GM23338 (cell line): ENCODE data around the gene GPR108. TPM values are rescaled to one million over a fixed set of nuclear protein-coding genes. Genes with fewer than 3 reads are reported as not detected.

ENCODE experiments used
- ATAC-seq: fragments of 200-7000 bp; cut with Tn5 transposase; 3 replicates; pipeline ENCODE4 v1.9.1; 2020
- DNase-seq: peaks from one replicate; pipeline ENCODE4 v3.0.0-alpha.2; 2015; ENCODE audit warnings: low spot score
- H2AFZ ChIP-seq: fragments of 200-600 bp; sonication (generic); 2 replicates; pipeline ENCODE4 v1.8.0; 2016; ENCODE audit warnings: antibody characterized with exemption, mild to moderate bottlenecking, moderate library complexity
- H3F3A ChIP-seq: fragments of 200-600 bp; sonication (generic); replicated peaks from 2 replicates; pipeline ENCODE4 v1.8.0; 2017; ENCODE audit warnings: antibody characterized with exemption, mixed run types, low read depth
- H3K27ac ChIP-seq: fragments of 200-600 bp; sonication (generic); 2 replicates; pipeline ENCODE4 v1.6.1; 2016; ENCODE audit warnings: low read depth
- H3K27me3 ChIP-seq: fragments of 200-600 bp; sonication (generic); 2 replicates; pipeline ENCODE4 v1.8.0; 2016; ENCODE audit warnings: mild to moderate bottlenecking, mixed run types, moderate library complexity; ENCODE audit not compliant: insufficient read depth
- H3K36me3 ChIP-seq: fragments of 200-600 bp; sonication (generic); 2 replicates; pipeline ENCODE4 v1.8.0; 2016; ENCODE audit warnings: mild to moderate bottlenecking; ENCODE audit not compliant: insufficient read depth
- H3K4me1 ChIP-seq: fragments of 200-600 bp; sonication (generic); 2 replicates; pipeline ENCODE4 v1.8.0; 2016; ENCODE audit warnings: mild to moderate bottlenecking, moderate library complexity; ENCODE audit not compliant: insufficient read depth
- H3K4me2 ChIP-seq: fragments of 200-600 bp; sonication (generic); 2 replicates; pipeline ENCODE4 v1.7.1; 2017; ENCODE audit warnings: mixed run types
- H3K4me3 ChIP-seq: fragments of 200-600 bp; sonication (generic); 2 replicates; pipeline ENCODE4 v1.6.1; 2016; ENCODE audit warnings: mixed run types
- H3K79me2 ChIP-seq: fragments of 200-600 bp; sonication (generic); replicated peaks from 2 replicates; pipeline ENCODE4 v1.8.0; 2017; ENCODE audit warnings: mild to moderate bottlenecking; ENCODE audit not compliant: insufficient read depth
- H3K9me2 ChIP-seq: fragments of 200-600 bp; sonication (generic); 2 replicates; pipeline ENCODE4 v1.8.0; 2017; ENCODE audit not compliant: insufficient read depth
- H4K20me1 ChIP-seq: fragments of 200-600 bp; sonication (generic); replicated peaks from 2 replicates; pipeline ENCODE4 v1.8.0; 2017; ENCODE audit warnings: mild to moderate bottlenecking; ENCODE audit not compliant: insufficient read depth
- H3K27ac Mint-ChIP-seq: 2 replicates; pipeline ENCODE4 v1.8.0; 2020; ENCODE audit warnings: inconsistent platforms, mild to moderate bottlenecking, moderate library complexity, mixed read lengths
- H3K27me3 Mint-ChIP-seq: 3 replicates; pipeline ENCODE4 v1.8.0; 2022; ENCODE audit warnings: low read depth, mild to moderate bottlenecking, moderate library complexity, mixed read lengths, inconsistent platforms; ENCODE audit not compliant: insufficient read depth, poor library complexity
- H3K36me3 Mint-ChIP-seq: 3 replicates; pipeline ENCODE4 v1.8.0; 2021; ENCODE audit warnings: low read depth, mild to moderate bottlenecking, inconsistent platforms, moderate library complexity, mixed read lengths
- H3K4me1 Mint-ChIP-seq: 3 replicates; pipeline ENCODE4 v1.8.0; 2020; ENCODE audit warnings: mild to moderate bottlenecking, inconsistent platforms, mixed read lengths
- H3K4me3 Mint-ChIP-seq: 3 replicates; pipeline ENCODE4 v1.8.0; 2021; ENCODE audit warnings: moderate library complexity, mild to moderate bottlenecking, inconsistent platforms, mixed read lengths
- H3K9me3 Mint-ChIP-seq: 3 replicates; pipeline ENCODE4 v1.8.0; 2020; ENCODE audit warnings: moderate library complexity, mild to moderate bottlenecking, inconsistent platforms, mixed read lengths
- CTCF ChIP-seq, 2 experiments: fragments of 200-600 bp in 1 of 2; sonication (generic) in 1 of 2; conservative IDR thresholded peaks; 2 replicates each; pipeline versions ENCODE4 v1.5.1 to v1.6.1; 2016 to 2017; ENCODE audit warnings: antibody characterized with exemption in 2 of 2, low read depth in 2 of 2, mild to moderate bottlenecking in 2 of 2, moderate library complexity in 1 of 2
- ETS1 ChIP-seq: IDR thresholded peaks from 2 replicates; pipeline ENCODE4 v1.6.1; 2016; ENCODE audit warnings: antibody characterized with exemption
- EZH2 ChIP-seq: fragments of 200-600 bp; sonication (generic); IDR thresholded peaks from one replicate; pipeline ENCODE4 v1.8.0; 2017; ENCODE audit warnings: antibody characterized with exemption, mild to moderate bottlenecking, low read depth; ENCODE audit not compliant: unreplicated experiment
- JUNB ChIP-seq: IDR thresholded peaks from one replicate; pipeline ENCODE4 v1.6.1; 2016; ENCODE audit warnings: antibody characterized with exemption; ENCODE audit not compliant: unreplicated experiment
- NANOG ChIP-seq: IDR thresholded peaks from 2 replicates; pipeline ENCODE4 v1.6.1; 2016; ENCODE audit warnings: antibody characterized with exemption, borderline replicate concordance
- POLR2AphosphoS5 ChIP-seq: IDR thresholded peaks from 2 replicates; pipeline ENCODE4 v1.6.1; 2016; ENCODE audit warnings: antibody characterized with exemption, low read depth
- STAT1 ChIP-seq: IDR thresholded peaks from one replicate; pipeline ENCODE4 v1.6.1; 2016; ENCODE audit warnings: antibody characterized with exemption; ENCODE audit not compliant: unreplicated experiment
- ZNF114 ChIP-seq: fragments of 250-450 bp; sonication (Bioruptor Pico); IDR thresholded peaks from 2 replicates; pipeline ENCODE4 v1.5.0; 2020; ENCODE audit warnings: mild to moderate bottlenecking, moderate library complexity
- ZNF331 ChIP-seq: fragments of 250-450 bp; sonication (Bioruptor Pico); IDR thresholded peaks from 2 replicates; pipeline ENCODE4 v1.5.0; 2020; ENCODE audit warnings: low read depth, mild to moderate bottlenecking, moderate library complexity
- ZNF462 ChIP-seq: fragments of 250-450 bp; sonication (Bioruptor Pico); IDR thresholded peaks from 2 replicates; pipeline ENCODE4 v1.5.0; 2020; ENCODE audit warnings: mild to moderate bottlenecking, moderate library complexity
- polyA plus RNA-seq: library from polyadenylated mRNA; unstranded; fragments of >200 nt; fragmentation: Nextera tagmentation; extraction: Ambion mirVana; gene quantifications from 2 replicates; pipeline ENCODE4 v1.2.1, GENCODE V29; 2016
- total RNA-seq: library from RNA; depleted of rRNA; stranded (reverse); fragments of >200 nt; shearing (Covaris generic); gene quantifications from 2 replicates; pipeline ENCODE4 v1.2.3, GENCODE V29; 2014

Gene GPR108
- total and polyA plus RNA-seq, 2 experiments from 2014 or later = 44.8 to 57.9 TPM

- H3K9me2 ChIP-seq = no peaks in the 10 kb centered on the region
- Mint-ChIP-seq H3K27me3 (peaks cover 8% of the 10 kb centered on the region), H3K4me3 (no peak overlapping the region), H3K4me1 (no peaks in the 10 kb centered on the region), H3K27ac (no peak overlapping the region), H3K36me3 (peaks cover 33% of the 10 kb centered on the region), H3K9me3 (peaks cover 94% of the 10 kb centered on the region)
- no peak overlapping the region for H3K4me3 ChIP-seq
- H3K4me2 ChIP-seq = no peak overlapping the region
- ATAC-seq (no peak), DNase-seq (no peak)
- peaks cover 21% of the 10 kb centered on the region for H3K27me3 ChIP-seq
- no peak overlapping the region for H2AFZ ChIP-seq
- TF ChIP-seq ETS1 = no peak
- no peak for TF ChIP-seq EZH2
- TF ChIP-seq JUNB = no peak
- no peaks in the 10 kb centered on the region for H3K36me3 ChIP-seq
- no peak overlapping the region for H3K27ac ChIP-seq
- H3K79me2 ChIP-seq = no peaks in the 10 kb centered on the region
- 0 out of 2 replicates have a peak, but pooled peaks cover 2% of the 10 kb centered on the region for H3K4me1 ChIP-seq
- no peaks in the 10 kb centered on the region for H4K20me1 ChIP-seq
- H3F3A ChIP-seq = no peaks in the 10 kb centered on the region
Observed at GRCh38 chr19:6707011-6707657, 30.2 kb downstream of the GPR108 start.

GRCh38 chr19:6706633-6706958 is 30.8 kb downstream of the GPR108 start:
- peaks cover 36% of the 10 kb centered on the region for H3K36me3 Mint-ChIP-seq
- H3K4me1 ChIP-seq = 0 out of 2 replicates have a peak, but pooled peaks cover 2% of the 10 kb centered on the region
- no peaks in the 10 kb centered on the region for H4K20me1 ChIP-seq
- H3K4me2 ChIP-seq = no peak overlapping the region
- H3K9me3 Mint-ChIP-seq = peaks cover 96% of the 10 kb centered on the region
- no peak overlapping the region for H3K27ac ChIP-seq
- peaks cover 8% of the 10 kb centered on the region for H3K27me3 Mint-ChIP-seq
- H3K4me3 ChIP-seq = no peak overlapping the region
- H3K27me3 ChIP-seq = peaks cover 20% of the 10 kb centered on the region
- no peaks in the 10 kb centered on the region for H3K79me2 ChIP-seq
- no peaks in the 10 kb centered on the region for H3K36me3 ChIP-seq
- no peak for ATAC-seq
- no peak for DNase-seq
- no peaks in the 10 kb centered on the region for H3K9me2 ChIP-seq
- H3F3A ChIP-seq = no peaks in the 10 kb centered on the region
- no peak overlapping the region for H3K27ac Mint-ChIP-seq
- H2AFZ ChIP-seq = no peak overlapping the region
- no peak overlapping the region for H3K4me3 Mint-ChIP-seq
- no peaks in the 10 kb centered on the region for H3K4me1 Mint-ChIP-seq
- no peak for TF ChIP-seq EZH2
- no peak for TF ChIP-seq ZNF331 (CRISPR knock-in tag)
- TF ChIP-seq STAT1 = no peak
- TF ChIP-seq ZNF114 (CRISPR knock-in tag) = no peak
- TF ChIP-seq POLR2AphosphoS5 = no peak
- no peak for TF ChIP-seq CTCF (conservative IDR thresholded peaks at IDR 0.05; ENCODE audit: low read depth in 2 of 2)
- TF ChIP-seq ETS1 = no peak
- no peak for TF ChIP-seq ZNF462
- TF ChIP-seq NANOG = no peak
